Urinary bladder (tissue), 4 donors: ENCODE data around the gene STN1. TPM values are rescaled to one million over a fixed set of nuclear protein-coding genes. Genes with fewer than 3 reads are reported as not detected.
A peak's percentile ranks its signal among the peaks of the same experiment; 100 is the strongest.

Source experiments
- DNase-seq: peaks from one replicate; pipeline ENCODE4 v3.0.0-alpha.2; 2015; ENCODE audit errors: extremely low spot score
- H3K27ac ChIP-seq: one replicate; pipeline ENCODE4 v1.5.1; 2013; ENCODE audit warnings: low read depth, mild to moderate bottlenecking, moderate library complexity
- H3K36me3 ChIP-seq: one replicate; pipeline ENCODE4 v1.6.1; 2013; ENCODE audit warnings: mild to moderate bottlenecking, moderate library complexity; ENCODE audit not compliant: insufficient read depth
- H3K4me1 ChIP-seq: one replicate; pipeline ENCODE4 v1.6.1; 2013; ENCODE audit warnings: mild to moderate bottlenecking, moderate library complexity; ENCODE audit not compliant: insufficient read depth
- H3K4me3 ChIP-seq: one replicate; pipeline ENCODE4 v1.5.1; 2013; ENCODE audit warnings: low read depth, low read length
- WGBS: extraction: QIAGEN DNeasy Blood & Tissue Kit; methylation state at CpG from one replicate; pipeline ENCODE4 v1.1.7; 2013; 5-methylcytosine and 5-hydroxymethylcytosine counted together
- polyA plus RNA-seq: library from polyadenylated mRNA; stranded (reverse); fragments of 200-250 nt; gene quantifications from one replicate; pipeline ENCODE4 v1.2.3, GENCODE V29; 2013
- total RNA-seq: library from RNA; depleted of rRNA; stranded (reverse); fragments of >200 nt; gene quantifications from one replicate; pipeline ENCODE4 v1.2.3, GENCODE V29; 2014
- donor health status: healthy with polysubstance abuse.
- donor health status: healthy.

STN1 gene
- total and polyA plus RNA-seq, 2 donors, result 18.3 to 22.6 TPM

- peaks cover 2% of the 10 kb centered on the region for H3K4me1 ChIP-seq
- H3K4me3 ChIP-seq, result no peak overlapping the region
- H3K27ac ChIP-seq, result no peak overlapping the region
- WGBS, result 91% methylated on average over 4 of the region's 4 CpGs
- no peaks in the 10 kb centered on the region for H3K36me3 ChIP-seq
- no peak for DNase-seq
These were observed 80.0 kb downstream of the STN1 start for GRCh38 chr10:103838070-103838395.

DNA sequence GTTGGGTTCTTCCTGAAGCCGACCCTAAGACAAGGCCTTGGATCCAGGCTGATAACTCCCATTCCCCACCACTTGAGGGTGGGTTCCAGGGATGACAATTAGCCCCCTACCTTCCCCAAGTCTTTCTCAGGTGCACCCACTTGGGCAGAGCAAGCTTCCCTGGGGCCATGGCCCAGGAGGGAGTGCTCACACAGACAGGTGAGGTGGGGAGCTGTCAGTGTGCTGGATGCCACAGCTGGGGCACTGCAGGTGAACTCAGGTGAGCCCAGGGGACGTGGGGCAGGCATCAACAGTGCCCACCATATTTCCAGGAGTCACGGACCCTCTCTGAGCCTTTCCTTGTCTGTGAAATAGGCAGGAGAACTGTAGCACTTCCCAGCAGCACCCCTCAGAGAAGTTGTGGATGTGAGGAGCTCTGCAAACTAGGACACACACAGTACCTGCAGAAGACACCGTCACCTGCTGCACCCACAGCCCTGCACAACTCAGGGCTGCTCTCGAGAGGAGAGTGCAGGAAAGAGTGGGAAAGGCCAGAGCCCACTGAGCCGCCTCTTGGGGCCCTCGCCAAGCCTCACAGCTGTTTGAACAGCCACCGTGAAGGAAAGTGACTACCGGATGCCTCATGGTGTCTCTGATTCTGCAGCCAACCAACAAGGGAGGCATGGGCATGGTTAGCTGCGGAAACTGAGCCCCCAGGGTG, 80.5 kb downstream of the STN1 start:
- H3K4me3 ChIP-seq, result no peak overlapping the region
- WGBS, result 79% methylated on average over 10 of the region's 10 CpGs
- H3K36me3 ChIP-seq, result no peaks in the 10 kb centered on the region
- peaks cover 2% of the 10 kb centered on the region for H3K4me1 ChIP-seq
- no peak overlapping the region for H3K27ac ChIP-seq
- DNase-seq, result no peak

- Histone ChIP-seq H3K4me1 (peaks cover 2% of the 10 kb centered on the region), H3K36me3 (no peaks in the 10 kb centered on the region), H3K4me3 (no peak overlapping the region), H3K27ac (no peak overlapping the region)
- no peak for DNase-seq
- WGBS, result 75% methylated on average over 9 of the region's 9 CpGs
These were observed 81.1 kb downstream of the STN1 start for GRCh38 chr10:103836861-103837260.

DNA sequence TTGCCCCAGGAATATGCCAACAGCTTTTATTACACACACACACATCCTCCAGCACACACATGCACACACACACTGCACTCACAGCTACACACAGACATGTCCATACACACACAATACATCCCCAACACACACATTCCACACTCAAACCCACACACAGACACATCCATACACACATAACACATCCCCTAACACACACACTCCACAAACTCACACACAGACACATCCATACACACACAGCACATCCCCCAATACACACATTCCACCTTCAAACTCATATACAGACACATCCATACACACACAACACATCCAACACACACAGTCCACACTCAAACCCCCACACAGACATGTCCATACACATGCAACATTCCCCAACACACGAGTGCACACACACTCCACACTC, 81.7 kb downstream of the STN1 start:
- H3K4me1 ChIP-seq, result peaks cover 2% of the 10 kb centered on the region
- H3K36me3 ChIP-seq, result no peaks in the 10 kb centered on the region
- H3K27ac ChIP-seq, result no peak overlapping the region
- DNase-seq, result no peak
- no peak overlapping the region for H3K4me3 ChIP-seq
- WGBS, result 76% methylated on average over 1 of the region's 1 CpG

GRCh38 chr10:103835096-103836050, 82.6 kb downstream of the STN1 start:
- H3K4me3 ChIP-seq, result no peak overlapping the region
- H3K36me3 ChIP-seq, result no peaks in the 10 kb centered on the region
- H3K27ac ChIP-seq, result peak overlapping the region; percentile 42
- WGBS, result 45% methylated on average over 20 of the region's 20 CpGs
- H3K4me1 ChIP-seq, result peaks cover 2% of the 10 kb centered on the region
- no peak for DNase-seq

DNA sequence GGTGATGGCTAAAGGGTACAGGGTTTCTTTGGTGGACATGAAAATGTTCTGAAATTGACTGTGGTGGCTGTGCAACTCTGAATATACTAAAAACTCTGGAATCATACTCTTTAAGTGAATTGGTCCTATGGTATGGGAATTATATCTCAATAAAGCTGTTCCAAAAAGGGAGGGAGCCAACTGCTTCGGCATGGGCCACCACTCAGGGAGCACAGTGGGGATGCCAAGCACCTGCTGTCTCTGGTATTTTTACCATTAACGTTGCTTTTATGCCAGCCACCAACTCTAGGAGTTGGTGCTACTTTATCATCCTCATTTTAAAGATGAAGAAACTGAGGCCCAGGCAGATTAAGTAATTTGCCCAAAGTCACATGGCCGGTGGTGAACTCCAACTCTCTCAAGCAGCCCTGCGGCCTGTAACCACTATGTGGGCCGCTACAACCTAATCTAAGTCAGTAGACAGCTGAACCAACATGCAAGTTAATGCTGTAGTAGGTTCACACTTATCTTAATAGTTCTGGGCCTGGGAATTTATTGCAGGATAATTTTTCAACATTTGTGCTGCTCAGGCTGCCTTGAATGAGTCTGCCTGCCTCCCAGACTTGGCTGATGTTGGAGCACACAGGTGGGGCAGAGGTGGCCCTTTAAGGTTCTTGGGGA, 83.4 kb downstream of the STN1 start:
- DNase-seq, result no peak
- no peaks in the 10 kb centered on the region for H3K36me3 ChIP-seq
- peak overlapping the region; percentile 53 for H3K27ac ChIP-seq
- peaks cover 4% of the 10 kb centered on the region for H3K4me1 ChIP-seq
- 62% methylated on average over 5 of the region's 5 CpGs for WGBS
- no peak overlapping the region for H3K4me3 ChIP-seq

DNA sequence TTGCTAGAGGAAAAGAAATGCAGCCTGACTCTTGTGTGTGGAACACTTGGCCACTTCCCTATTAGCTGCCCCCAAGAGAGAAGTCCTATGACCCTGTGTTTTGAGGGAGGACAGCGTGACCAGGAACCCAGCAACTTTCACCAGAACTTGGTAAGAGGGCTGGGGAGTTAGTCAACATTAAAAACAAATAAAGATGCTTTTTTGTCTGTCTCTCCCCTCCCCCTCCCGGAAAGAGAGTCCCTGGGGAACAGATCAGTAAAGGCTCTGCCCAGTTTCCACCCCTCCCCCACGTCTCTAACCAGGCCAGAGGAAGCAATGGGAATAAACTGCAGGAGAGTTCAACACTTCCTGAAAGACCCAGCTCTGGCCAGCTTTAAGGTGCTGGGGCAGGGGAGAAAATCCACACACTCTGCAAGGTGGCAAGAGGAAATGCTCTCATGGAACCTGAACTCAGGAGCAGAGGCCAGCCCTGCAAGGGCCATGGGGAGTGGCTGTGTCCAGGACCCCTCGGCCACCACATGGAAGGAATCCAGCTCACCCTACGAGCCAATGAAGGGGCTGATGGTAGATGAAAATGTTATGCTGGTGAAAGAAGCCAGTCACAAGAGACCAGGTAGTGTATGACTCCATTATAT, 84.1 kb downstream of the STN1 start:
- no peak for DNase-seq
- Histone ChIP-seq H3K4me1 (peaks cover 6% of the 10 kb centered on the region), H3K27ac (no peak overlapping the region), H3K4me3 (no peak overlapping the region), H3K36me3 (no peaks in the 10 kb centered on the region)
- 61% methylated on average over 5 of the region's 5 CpGs for WGBS

GRCh38 chr10:103832806-103833205, 85.2 kb downstream of the STN1 start:
- 96% methylated on average over 2 of the region's 2 CpGs for WGBS
- DNase-seq, result no peak
- Histone ChIP-seq H3K4me1 (peaks cover 6% of the 10 kb centered on the region), H3K36me3 (no peaks in the 10 kb centered on the region), H3K4me3 (no peak overlapping the region), H3K27ac (no peak overlapping the region)

Other genes with a start within 250 kb of the STN1 start
- 56.9 TPM for gene SH3PXD2A, start 62.6 kb downstream of the STN1 start, total RNA-seq
- gene SH3PXD2A, start 62.6 kb downstream of the STN1 start, polyA plus RNA-seq, result 29.6 TPM
- gene SLK, start 49.0 kb upstream of the STN1 start, total RNA-seq, result 120 TPM
- gene SLK, start 49.0 kb upstream of the STN1 start, polyA plus RNA-seq, result 32.7 TPM
- 9.8 TPM for gene COL17A1, start 167.7 kb upstream of the STN1 start, total RNA-seq
- 9.3 TPM for gene COL17A1, start 167.7 kb upstream of the STN1 start, polyA plus RNA-seq
- gene SFR1, start 204.0 kb upstream of the STN1 start, total RNA-seq, result 13.6 TPM
- gene SFR1, start 204.0 kb upstream of the STN1 start, polyA plus RNA-seq, result 6.8 TPM